Breast epithelium (tissue), 3 donors: Measurements from ENCODE around the gene TRAPPC2B.

Experiments
- CTCF ChIP-seq, 3 donors: fragments of 450-650 bp; IDR thresholded peaks; one replicate each; pipeline ENCODE4 v1.5.1; 2016 to 2017; ENCODE audit warnings: antibody characterized with exemption in 3 of 3, mild to moderate bottlenecking in 3 of 3, moderate library complexity in 3 of 3
- POLR2A ChIP-seq: fragments of 450-650 bp; IDR thresholded peaks from one replicate; pipeline ENCODE4 v1.6.1; 2016; ENCODE audit warnings: antibody characterized with exemption, mild to moderate bottlenecking, moderate library complexity
- POLR2AphosphoS5 ChIP-seq, 3 donors: sonication (generic); formaldehyde crosslinking; IDR thresholded peaks; one replicate each; pipeline ENCODE4 v1.6.1; 2017; ENCODE audit warnings: antibody characterized with exemption in 3 of 3

DNA sequence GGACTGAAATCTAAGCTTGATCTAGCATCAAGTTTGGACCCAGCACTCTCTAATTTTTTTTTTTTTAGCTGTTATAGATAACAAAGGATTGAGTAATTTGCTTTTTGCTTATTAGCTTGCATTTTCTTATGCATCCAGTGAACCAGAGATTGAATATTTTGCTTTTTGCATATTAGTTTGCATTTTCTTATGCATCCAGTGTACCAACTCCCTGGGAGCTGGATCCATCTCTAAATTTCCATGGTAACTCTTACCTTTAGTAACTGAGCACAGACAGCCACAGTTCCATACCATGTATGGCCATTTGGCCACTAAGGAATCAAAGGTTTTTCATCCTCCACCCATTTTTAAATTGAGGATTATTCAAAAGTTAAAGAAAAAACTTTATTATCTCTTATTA is 17.6 kb downstream of the TRAPPC2B start:
- no peak for TF ChIP-seq CTCF (IDR thresholded peaks at IDR 0.05)
- no peak for TF ChIP-seq POLR2A
- no peak for TF ChIP-seq POLR2AphosphoS5 (IDR thresholded peaks at IDR 0.05)
